GM21576 (cell line): ENCODE results near the gene CHL1.
A peak's percentile ranks its signal among the peaks of the same experiment; 100 is the strongest.

ENCODE experiments used
- ATAC-seq: cut with Tn5 transposase; IDR thresholded peaks from one replicate; pipeline ENCODE4 v1.9.1; 2021; ENCODE audit warnings: mild to moderate bottlenecking, moderate library complexity; ENCODE audit not compliant: unreplicated experiment

CHL1 gene

DNA sequence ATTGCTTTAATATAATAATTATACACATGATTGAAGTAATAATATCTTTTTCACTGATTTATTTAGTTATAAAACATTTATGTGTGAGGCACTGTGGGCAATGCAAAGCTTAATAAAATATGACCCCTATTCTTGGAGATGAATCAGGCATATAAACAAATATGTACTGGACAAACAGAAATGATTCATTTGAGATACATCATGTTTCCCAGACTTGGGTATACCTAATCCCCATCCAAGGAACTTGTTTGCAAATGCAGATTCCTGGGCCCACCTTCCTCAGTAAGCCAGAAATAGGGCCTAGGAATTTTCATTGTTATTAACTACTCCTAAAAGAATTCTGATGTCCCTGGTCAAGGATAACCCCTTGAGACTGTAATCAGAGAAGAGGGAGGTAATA is 184.2 kb downstream of the CHL1 start:
- no peak for ATAC-seq

DNA sequence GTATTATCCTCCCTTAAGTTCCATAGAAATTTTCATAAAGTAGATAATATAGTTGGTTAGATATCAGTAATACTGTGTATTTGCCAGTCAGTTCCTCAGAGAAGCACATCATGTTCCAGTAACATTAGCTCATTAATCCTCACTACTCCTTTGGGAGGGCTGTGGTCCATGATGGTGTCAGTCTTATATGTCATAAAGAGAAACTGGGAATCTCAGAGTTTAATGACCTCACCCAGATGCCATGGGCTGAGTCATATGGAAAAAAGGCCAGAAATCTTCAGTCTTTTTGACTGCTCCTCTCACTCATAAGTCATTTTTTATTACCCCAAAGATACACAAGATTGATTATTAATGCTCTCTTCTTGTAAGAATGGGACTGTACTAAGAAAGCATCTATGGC is 188.6 kb downstream of the CHL1 start:
- no peak for ATAC-seq

DNA sequence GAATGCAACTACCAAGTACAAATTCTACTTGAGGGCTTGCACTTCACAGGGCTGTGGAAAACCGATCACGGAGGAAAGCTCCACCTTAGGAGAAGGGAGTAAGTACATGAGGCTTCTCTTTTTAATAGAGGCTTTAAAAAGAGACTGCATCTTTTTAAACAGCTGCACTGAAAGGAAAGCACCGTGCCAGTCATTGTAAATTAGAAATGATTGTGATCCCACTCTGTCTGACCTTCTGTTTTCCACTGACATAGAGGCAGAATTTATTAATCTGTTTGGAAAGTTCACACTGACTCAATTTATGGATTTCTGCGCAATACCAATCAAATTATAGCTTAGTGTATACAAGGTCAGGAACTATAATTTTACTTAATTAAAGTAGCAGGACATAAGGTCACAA is 198.2 kb downstream of the CHL1 start:
- no peak for ATAC-seq

DNA sequence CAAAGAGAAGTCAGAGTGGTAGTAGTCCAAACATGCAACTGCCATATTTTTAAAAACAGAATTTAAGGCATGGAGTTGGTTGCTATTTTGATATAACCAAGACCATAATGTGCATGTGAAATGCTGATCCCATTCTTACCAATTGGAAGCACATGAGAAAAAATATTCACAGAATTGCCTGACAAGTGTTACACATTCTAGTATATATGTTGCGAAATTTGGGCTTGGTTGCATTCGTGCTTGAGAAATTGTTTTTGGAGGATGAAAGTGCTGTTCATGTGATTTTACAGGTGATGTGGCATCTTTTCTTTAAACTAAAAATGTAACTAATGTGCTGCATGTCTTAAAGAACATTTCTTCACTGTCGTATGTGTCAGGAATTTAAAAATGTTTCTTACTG is 199.7 kb downstream of the CHL1 start:
- no peak for ATAC-seq

DNA sequence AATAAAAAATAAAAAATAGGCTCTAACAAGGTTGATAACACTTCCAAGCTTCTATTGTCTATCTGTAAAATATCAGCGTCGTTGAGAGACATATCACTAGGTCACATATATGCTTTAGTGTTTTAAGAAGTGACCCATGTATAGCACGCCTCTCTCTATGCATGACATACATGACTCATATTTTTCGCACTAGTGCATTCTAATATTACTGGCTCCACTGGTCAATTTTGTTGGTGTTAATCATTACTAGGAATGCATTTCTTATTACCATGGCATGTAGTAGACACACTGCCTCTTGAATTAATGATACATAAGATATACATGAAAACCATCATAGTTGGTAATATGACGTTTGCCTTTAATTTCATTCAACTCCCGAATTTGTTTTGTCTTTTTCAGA is 203.1 kb downstream of the CHL1 start:
- no peak for ATAC-seq

DNA sequence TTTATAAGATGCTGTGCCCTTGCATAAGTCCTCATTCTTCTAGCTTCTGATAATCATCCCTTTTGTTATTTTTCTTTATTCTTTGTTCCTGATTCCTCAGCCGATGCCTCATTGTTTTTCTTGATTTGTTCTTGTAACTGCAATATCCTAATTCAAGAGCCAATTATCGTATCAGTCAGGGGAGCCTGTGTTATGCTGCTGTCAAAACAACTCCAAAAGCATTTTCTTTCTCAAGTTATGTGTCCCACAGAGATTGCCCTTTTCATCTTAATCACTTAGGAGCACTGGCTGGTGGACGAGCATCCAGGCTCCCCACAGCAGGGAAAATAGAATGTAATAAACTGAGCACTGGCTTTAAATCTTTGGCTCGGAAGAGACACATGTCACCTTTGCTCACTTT is 207.3 kb downstream of the CHL1 start:
- no peak for ATAC-seq

DNA sequence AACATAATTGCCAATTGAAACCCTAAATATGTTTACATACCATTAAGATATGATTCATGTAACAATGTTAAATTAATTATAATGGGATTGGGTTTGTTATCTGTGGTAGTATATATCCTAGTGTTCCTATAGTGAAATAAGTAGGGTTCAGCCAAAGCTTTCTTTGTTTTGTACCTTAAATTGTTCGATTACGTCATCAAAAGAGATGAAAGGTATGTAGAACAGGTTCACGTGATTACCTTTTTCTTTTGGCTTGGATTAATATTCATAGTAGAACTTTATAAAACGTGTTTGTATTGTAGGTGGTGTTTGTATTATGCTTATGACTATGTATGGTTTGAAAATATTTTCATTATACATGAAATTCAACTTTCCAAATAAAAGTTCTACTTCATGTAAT is 212.4 kb downstream of the CHL1 start:
- no peak for ATAC-seq

DNA sequence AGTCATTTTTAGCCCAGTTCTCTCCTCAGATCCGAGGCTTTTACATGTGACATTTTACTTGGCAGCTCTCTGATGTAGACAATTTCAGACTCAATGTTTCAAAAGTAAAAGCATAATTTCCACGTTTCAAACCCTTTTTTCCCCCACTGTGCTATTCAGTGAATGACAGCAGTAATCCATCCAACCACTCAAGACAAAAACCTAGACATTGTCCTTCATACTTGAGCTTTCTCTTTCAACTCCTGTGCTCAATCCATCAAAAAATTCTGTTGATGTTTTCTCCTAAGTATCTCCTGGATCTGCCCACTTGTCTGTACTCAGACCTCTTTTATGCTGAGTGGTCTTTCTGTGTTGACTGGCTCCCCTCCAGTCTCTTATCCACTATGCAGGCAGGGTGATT is 214.7 kb downstream of the CHL1 start:
- ATAC-seq: no peak

DNA sequence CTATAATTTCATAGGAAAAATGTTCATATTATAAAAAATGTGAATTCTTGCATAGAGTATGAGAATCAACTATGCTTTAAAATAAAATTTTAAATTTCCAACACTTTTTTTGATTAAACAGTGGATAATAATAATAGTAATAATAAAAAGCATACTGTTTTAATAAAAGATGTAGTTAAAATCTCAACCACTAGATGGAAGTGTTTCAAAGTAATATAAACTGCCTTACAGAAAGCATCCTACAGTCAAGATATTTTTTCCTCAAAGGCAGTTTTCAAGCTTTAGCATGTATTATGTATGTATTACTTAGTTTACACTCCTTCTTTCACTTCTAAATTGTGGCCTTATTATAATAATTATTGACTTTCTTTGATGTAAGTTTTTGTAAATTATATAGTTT is 217.5 kb downstream of the CHL1 start:
- ATAC-seq: peak; percentile 52

DNA sequence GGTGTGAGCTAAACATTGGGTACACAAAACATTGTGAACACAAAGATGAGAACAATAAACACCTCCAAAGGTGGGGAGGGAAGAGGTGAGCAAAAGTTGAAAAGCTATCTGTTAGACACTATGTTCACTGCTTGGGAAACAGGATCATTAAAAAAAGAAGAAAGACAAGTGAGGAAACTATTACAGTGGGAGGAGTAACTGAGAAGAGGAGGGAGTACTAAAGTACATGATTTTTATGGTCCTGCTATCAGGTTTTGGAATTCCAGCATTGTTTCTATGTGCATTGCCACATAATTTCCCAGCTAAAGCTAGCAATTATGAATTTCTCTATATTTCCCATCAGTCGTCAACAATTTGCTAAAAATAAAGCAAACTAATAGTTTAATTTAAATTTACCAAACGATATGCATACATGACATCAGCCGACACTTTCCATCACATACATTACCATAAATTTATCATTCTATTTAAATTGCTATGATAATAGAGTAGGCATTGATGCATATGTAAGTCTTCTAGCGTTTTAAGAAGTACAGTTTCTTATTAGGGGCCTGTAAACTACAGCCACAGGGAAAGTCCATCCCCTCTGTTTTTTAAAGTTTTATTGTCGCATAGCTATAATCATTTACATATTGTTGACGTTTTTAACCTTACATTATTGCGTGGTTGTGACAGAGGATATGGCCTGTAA is 221.8 kb downstream of the CHL1 start:
- no peak for ATAC-seq

DNA sequence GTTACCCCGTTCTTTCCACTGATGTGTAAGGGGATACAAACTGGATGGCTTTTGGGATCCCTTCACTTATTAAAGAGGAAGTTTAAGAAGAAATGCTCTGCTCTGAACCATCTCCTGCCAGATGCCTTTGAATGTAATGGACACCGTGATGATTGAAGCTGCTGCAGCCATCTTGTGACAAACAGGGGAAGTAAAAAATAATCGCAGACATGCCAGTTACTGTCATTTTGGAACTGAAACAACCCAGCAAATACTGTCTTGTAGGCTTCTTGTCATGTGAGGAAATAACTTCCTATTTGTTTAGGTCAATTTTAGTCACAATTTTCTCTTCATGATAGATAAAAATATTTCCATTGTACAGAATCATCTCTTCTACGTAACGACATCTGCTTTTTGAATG is 224.0 kb downstream of the CHL1 start:
- ATAC-seq: peak; percentile 53

DNA sequence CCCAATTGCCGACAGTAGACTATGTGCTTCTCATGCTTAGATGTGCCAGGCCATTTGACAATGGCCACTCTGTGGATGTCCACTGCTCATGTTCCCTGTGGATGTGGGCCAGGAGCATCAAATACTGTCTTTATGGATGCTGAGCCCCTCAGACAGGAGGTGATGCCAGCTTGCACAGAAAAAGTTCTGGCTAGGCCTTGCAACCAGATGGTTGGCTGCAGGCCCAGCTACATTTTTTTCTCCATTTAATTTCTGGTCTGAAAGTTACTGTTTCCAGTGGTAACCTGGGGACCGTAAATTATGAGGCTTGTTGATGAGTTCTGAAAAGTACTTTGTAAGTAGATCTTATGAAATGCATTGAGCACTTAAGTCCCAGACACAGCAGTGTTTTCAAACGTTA is 228.5 kb downstream of the CHL1 start:
- ATAC-seq: no peak

DNA sequence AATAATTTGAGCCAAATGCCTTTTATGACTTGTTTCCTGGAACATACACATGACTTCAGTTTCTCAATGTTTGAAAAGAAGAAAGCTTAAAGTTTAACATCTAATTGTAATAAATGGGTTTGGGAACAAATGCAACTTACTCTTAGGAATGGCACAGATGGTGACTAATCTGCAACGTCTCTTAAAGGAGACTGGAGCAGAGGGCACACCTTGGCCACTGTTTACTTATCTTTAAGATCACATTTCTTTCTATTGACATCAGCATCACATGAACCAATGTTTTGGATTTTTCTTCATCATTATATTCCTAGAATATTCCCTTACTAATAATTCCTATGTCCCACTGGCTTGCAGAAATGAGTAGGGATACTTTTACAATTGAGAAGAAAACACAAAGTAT is 229.5 kb downstream of the CHL1 start:
- no peak for ATAC-seq

DNA sequence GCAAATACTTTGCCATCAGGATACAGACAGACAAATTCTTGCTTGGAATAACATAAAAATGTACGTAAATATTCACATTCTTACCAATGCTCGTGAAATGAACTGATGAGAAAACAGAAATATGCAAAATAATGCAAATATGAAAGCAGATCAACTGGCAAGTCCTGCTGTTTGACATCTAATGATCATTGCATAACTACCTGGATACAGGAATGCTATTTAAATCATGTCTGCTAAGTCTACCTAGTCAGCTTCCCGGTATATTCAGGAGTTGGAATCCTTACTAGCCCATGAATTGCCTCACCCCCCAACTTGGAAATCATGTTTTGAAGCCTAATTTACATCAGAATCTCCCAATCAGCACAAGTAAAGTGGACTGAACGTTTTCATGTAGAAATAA is 230.6 kb downstream of the CHL1 start:
- no peak for ATAC-seq

DNA sequence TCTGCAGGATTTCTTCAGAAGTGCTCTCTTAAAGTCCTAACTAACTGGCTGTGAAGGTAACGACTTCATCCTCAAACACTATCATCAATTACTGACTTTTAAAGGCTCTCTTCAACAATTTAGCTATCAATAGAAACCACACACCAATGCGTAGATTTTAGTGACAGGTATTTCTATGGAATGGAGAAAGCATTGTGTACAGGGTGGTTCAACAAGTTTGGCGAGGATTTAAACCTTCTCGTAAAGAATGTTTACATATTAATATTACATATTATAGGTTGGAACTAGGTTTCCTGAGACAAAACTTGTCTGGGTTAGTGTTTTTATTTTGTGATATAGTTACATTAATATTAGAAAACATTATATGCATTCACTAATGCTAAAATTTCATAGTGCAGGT is 233.6 kb downstream of the CHL1 start:
- no peak for ATAC-seq

DNA sequence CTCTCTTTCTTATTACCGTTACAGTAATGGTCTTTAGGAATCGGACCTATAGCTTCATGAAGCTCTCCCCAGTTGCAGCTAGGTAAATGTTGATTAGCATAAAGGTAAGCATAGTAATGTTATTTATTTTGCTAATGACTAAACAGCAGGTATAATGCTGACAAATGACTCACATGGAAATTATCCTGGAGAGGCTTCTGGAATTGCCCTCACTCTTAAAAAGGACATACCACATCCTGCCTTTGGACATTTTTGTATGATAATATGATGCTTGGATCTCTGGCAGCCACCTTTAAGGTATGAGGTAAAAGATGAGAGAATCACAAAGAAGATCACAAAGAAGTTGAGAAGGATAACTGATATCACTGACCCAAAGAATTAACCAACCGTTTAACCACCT is 238.6 kb downstream of the CHL1 start:
- no peak for ATAC-seq

DNA sequence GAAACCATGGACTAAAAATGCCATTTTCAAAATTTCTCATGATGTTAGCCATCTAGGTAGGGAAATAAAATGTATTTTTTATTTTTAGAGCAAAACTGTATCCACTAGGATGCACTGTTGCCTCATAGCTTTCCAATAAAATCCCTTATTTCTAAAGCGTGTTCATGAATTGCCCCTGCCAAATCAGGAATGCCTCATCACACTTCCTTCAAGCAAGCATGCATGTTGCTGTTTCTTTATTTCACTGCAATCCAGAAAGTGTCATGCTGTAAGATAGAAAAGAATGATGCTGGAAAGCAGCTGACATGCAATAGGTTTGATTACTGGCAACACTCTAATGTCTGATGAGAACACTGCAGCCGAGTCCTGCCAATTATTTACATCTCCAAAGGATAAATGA is 239.5 kb downstream of the CHL1 start:
- ATAC-seq: no peak

DNA sequence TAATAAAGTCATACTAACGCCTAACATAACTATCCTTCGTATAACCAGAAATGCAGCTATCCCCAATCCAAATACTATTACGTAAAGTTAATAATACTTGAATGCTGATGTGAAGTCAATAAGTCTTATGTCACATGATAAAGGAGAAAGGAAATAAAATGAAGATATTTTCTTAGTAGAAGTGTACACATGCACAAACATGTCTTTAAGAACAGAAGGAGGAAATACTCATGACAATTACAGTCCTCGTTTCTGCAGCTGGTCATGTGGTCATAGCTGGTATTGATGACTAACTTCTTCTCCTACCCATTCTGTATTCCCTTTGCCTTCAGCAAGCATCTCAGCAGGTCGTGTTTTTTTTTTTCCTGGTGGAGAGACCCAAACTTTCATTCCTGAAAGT is 244.3 kb downstream of the CHL1 start:
- ATAC-seq: no peak

DNA sequence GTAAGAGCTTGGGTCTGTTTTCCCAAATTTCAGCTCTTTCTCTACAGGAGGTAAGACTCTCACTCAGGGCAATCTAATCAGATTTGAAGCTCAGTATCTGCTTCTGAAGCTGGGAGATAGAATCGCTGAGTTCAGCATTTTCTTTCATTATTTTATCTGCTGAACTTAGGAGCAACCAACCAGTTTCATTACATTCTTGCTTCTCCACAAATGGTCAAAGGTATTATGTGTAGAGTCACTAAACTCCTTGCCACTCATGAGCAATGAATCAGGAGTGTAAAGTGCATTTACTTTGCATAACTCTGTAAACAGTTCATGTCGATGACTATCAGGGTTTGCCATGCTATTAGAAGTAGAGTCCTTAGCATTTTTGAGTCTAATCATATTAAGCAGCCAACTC is 249.4 kb downstream of the CHL1 start:
- no peak for ATAC-seq

DNA sequence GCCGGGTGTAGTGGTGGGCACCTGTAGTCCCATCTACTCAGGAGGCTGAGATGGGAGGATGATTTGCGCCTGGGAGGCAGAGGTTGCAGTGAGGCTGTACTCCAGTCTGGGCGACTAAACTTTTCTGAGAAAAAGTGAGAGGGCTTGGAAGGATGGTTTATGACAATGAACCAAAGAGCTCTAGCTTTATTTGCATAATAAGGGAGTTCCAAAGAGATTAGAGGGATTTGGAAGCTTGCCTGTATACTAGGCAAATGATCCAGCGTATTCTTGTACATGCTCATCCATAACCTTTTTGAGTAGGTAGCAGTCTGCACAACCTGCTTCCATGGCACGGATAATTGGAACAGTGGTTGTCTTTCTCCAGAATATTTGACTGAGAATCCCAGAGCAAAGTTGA is 251.1 kb downstream of the CHL1 start:
- ATAC-seq: no peak

DNA sequence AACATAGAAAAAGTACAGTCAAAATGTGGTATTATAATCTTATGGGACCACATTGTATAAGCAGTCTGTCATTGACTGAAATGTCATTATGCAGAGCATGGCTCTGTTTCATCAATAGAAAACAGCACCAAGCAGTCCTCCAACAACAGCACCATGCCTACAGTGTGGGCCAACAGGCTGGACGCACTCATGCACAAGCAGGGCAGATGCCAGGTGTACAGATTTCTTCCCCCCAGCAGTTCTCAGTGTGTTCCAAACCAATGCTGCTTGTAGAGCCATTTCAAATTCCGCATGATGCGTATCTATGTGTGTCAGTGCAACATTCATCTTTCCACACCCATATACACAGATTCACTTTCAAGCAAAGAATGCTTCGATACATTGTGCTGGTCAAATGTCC is 253.1 kb downstream of the CHL1 start:
- ATAC-seq: no peak

DNA sequence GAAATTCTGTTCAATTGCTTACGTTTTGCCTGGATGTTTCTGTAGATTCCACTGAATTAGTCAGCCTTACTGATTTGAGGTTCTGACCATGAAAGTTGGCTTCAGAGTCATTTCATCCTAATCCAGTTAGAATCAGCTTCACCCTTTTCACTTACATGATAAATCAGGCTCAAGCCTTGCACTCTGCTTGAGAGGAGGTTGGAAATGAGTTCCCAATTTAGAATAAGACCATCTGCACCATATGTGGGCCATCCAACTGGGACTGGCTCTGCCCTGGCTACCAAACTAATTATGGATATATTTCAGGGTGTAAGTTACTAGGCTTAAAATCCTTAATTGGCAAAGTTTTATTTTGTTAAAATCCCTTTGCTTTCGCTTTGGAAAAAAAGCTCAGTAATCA is 255.7 kb downstream of the CHL1 start:
- ATAC-seq: no peak

DNA sequence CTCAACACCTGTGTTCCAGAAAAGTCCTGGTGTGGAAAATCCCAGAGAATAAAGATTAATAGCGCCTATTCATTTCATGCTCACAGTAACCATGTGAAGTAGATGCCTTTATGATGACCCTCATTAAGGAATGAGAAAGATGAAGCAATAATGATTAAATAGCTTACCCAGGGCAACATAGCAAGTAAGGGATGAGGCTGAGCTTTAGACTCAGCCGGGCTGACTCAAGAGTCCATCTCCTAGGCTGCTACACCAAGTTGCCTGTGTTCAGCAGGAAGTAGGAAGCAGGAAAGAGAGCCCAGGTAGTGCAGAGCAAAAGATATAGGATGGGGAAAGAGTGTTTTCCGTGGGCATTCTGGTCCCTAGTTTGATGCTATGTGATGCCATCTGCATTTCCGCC is 256.5 kb downstream of the CHL1 start:
- ATAC-seq: no peak

DNA sequence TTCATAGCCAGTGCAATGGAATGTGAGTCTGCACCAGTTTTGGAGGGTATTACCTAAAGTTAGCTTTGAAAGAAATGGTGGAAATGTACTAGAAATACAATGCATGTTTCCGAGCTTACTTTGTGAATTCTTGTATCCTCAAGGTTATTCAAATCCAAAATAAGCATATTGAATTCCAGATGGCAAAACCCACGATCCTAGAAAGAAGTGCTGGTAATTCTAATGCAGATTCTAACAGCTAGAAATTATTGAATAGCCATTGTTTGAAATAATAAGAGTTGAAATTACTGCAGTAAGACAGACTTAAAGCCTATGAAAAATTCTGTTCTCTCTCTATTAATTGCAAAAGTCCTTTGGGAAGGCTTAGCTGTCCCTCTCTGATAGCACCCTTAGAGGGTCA is 258.4 kb downstream of the CHL1 start:
- no peak for ATAC-seq
